Measurements from ENCODE around the gene SMG9. TPM values are rescaled to one million over a fixed set of nuclear protein-coding genes. Genes with fewer than 3 reads are reported as not detected.
A peak's percentile ranks its signal among the peaks of the same experiment; 100 is the strongest.

SMG9 gene, protein sequence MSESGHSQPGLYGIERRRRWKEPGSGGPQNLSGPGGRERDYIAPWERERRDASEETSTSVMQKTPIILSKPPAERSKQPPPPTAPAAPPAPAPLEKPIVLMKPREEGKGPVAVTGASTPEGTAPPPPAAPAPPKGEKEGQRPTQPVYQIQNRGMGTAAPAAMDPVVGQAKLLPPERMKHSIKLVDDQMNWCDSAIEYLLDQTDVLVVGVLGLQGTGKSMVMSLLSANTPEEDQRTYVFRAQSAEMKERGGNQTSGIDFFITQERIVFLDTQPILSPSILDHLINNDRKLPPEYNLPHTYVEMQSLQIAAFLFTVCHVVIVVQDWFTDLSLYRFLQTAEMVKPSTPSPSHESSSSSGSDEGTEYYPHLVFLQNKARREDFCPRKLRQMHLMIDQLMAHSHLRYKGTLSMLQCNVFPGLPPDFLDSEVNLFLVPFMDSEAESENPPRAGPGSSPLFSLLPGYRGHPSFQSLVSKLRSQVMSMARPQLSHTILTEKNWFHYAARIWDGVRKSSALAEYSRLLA
- total RNA-seq (2021; ENCODE audit: unreplicated experiment) (49.9 TPM), Bru-seq, nascent RNA (percentile 80 among the genes with signal in this experiment), BruChase-seq, experiment 1, labeled RNA remaining after a 2-hour chase (percentile 82 among the genes with signal in this experiment), BruChase-seq, experiment 2, labeled RNA remaining after a 6-hour chase (percentile 75 among the genes with signal in this experiment)
- 37.6 TPM for polyA plus RNA-seq (2012; ENCODE audit: insufficient read length)
- long read RNA-seq, full-length matches to known transcripts, result 3 of 25 reads
- long read RNA-seq, partial matches to known transcripts, result 12 of 25 reads
- long read RNA-seq, other reads (novel, unspliced or antisense), result 10 of 25 reads

DNA sequence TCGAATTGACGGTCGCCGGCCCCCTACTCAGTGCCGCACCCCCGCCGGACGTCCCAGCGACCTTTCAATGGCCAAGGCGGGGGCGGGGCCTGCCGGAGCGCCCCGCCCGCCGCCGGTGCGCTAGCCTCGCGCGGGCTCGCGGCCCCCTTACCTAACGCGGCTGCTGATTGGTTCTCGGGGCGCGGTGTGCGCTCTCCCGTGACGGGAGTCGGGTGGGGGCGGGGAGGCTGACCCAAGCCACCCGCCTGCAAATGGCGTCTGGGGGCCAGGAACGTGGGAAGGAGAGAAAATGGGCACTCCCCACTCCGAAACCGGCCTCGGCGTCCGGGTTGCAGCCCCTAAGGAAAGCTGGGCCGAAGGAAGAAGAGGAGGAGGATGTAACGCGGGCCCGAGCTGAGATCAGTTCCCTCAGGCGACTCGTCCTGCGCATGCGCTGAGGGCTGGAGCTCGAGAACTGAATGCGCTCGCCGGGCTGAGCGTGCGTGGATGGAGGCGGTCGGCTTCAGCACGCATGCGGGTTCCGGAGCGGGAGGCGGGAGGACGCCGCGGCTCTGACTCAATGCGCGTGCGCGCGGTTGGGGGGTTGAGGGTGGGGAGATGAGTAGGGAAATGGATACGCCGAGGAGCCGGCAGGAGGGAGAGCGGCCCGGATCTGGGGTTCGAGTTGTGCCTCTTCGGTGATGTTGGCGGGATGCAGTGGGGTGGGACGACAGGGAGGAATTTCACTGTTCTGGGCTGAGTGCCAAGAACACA lies at the start of gene SMG9:
TSS of gene SMG9 (minus strand) at position 460 of the 753 bp plus-strand sequence. CDS start 4,221 bp downstream, outside the sequence.
- intact Hi-C loops (cut with micrococcal nuclease; ENCODE audit: unreplicated experiment) (no loop called here), in situ Hi-C loops (cut with HindIII; ENCODE audit: low pct_unique_long_range_greater_than_20kb, low sequenced_read_pairs) (no loop called here)
- DNase-seq (ENCODE audit: low read depth, low spot score) (peak; percentile 76), ATAC-seq (peak; percentile 91)
- Histone ChIP-seq H3K27me3 (ENCODE audit: control insufficient read depth, insufficient read depth, low read length) (no peaks in the 10 kb centered on the region), H3K9me3 (ENCODE audit: control insufficient read depth, insufficient read depth, low read depth, low read length) (no peaks in the 10 kb centered on the region), H3K27ac (ENCODE audit: low read length) (peak within 1 kb of the TSS; percentile 88), H3K4me3 (ENCODE audit: low read depth in 2 of 2, low read length in 2 of 2) (peak within 1 kb of the TSS; percentile 85 to 86), H3K4me1 (ENCODE audit: control insufficient read depth, insufficient read depth, low read length) (peaks cover 26% of the 10 kb centered on the region), H3K36me3 (ENCODE audit: control insufficient read depth, insufficient read depth, low read length) (peaks cover 1% of the 10 kb centered on the region)
- BruUV-seq (replicated peaks), result no TSS peak
- TF ChIP-seq, protein P1, sequence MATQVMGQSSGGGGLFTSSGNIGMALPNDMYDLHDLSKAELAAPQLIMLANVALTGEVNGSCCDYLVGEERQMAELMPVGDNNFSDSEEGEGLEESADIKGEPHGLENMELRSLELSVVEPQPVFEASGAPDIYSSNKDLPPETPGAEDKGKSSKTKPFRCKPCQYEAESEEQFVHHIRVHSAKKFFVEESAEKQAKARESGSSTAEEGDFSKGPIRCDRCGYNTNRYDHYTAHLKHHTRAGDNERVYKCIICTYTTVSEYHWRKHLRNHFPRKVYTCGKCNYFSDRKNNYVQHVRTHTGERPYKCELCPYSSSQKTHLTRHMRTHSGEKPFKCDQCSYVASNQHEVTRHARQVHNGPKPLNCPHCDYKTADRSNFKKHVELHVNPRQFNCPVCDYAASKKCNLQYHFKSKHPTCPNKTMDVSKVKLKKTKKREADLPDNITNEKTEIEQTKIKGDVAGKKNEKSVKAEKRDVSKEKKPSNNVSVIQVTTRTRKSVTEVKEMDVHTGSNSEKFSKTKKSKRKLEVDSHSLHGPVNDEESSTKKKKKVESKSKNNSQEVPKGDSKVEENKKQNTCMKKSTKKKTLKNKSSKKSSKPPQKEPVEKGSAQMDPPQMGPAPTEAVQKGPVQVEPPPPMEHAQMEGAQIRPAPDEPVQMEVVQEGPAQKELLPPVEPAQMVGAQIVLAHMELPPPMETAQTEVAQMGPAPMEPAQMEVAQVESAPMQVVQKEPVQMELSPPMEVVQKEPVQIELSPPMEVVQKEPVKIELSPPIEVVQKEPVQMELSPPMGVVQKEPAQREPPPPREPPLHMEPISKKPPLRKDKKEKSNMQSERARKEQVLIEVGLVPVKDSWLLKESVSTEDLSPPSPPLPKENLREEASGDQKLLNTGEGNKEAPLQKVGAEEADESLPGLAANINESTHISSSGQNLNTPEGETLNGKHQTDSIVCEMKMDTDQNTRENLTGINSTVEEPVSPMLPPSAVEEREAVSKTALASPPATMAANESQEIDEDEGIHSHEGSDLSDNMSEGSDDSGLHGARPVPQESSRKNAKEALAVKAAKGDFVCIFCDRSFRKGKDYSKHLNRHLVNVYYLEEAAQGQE (IDR thresholded peaks at IDR 0.05; ENCODE audit: insufficient read depth in 1 of 2, low read depth in 2 of 2, low read length in 1 of 2), result peak in 1 of 2 experiments; percentile 32; a peak in 1 of 4 replicates
- TF ChIP-seq SIN3A (IDR thresholded peaks at IDR 0.05; ENCODE audit: borderline replicate concordance, insufficient read depth, low read depth, low read length) (no peak), POLR2AphosphoS5 (IDR thresholded peaks at IDR 0.05; ENCODE audit: low read depth, low read length) (peak; percentile 63)
- TF ChIP-seq, protein P2, sequence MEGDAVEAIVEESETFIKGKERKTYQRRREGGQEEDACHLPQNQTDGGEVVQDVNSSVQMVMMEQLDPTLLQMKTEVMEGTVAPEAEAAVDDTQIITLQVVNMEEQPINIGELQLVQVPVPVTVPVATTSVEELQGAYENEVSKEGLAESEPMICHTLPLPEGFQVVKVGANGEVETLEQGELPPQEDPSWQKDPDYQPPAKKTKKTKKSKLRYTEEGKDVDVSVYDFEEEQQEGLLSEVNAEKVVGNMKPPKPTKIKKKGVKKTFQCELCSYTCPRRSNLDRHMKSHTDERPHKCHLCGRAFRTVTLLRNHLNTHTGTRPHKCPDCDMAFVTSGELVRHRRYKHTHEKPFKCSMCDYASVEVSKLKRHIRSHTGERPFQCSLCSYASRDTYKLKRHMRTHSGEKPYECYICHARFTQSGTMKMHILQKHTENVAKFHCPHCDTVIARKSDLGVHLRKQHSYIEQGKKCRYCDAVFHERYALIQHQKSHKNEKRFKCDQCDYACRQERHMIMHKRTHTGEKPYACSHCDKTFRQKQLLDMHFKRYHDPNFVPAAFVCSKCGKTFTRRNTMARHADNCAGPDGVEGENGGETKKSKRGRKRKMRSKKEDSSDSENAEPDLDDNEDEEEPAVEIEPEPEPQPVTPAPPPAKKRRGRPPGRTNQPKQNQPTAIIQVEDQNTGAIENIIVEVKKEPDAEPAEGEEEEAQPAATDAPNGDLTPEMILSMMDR (IDR thresholded peaks at IDR 0.05), result no peak
- ChIA-PET POLR2A (no interaction called here), CTCF (interaction anchor here (0.9 kb wide), 1 partner anchor 30 kb away, joined by 5 read pairs; no protein-coding TSS in a partner anchor)

DNA sequence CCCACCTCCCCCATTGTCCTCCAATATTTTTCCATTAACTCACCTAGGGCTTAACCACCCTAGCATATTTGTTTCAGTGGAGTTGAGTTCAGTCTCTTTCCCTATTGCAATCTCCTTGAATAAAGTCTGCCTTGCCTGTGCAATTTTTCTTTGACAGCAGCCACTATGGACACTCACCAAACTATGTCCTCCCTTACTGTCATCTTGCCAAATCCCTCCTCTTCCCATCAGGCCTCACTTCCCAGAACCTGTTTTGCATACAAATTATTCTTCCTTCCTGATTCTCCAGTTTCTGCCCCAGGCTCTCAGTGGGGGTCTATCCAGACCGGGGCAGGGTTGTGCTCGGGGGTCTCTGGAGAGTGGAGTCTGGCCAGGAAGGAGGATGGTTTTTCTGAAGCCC lies 49.7 kb upstream of the SMG9 start:
- CTCF ChIA-PET, result no interaction called here
- TF ChIP-seq, protein P2 (IDR thresholded peaks at IDR 0.05), result no peak
- TF ChIP-seq, protein P1 (IDR thresholded peaks at IDR 0.05; ENCODE audit: insufficient read depth in 1 of 2, low read depth in 2 of 2, low read length in 1 of 2), result no peak
- in situ Hi-C loops (cut with HindIII; ENCODE audit: low pct_unique_long_range_greater_than_20kb, low sequenced_read_pairs), result no loop called here
- DNase-seq (ENCODE audit: low read depth, low spot score), result no peak
- no peaks in the 10 kb centered on the region for H3K9me3 ChIP-seq (ENCODE audit: control insufficient read depth, insufficient read depth, low read depth, low read length)
- POLR2A ChIA-PET, result no interaction called here
- no peaks in the 10 kb centered on the region for H3K36me3 ChIP-seq (ENCODE audit: control insufficient read depth, insufficient read depth, low read length)
- no TSS peak for BruUV-seq (replicated peaks)
- H3K4me1 ChIP-seq (ENCODE audit: control insufficient read depth, insufficient read depth, low read length), result no peaks in the 10 kb centered on the region
- no peak overlapping the region for H3K27ac ChIP-seq (ENCODE audit: low read length)
- no peak overlapping the region for H3K4me3 ChIP-seq (ENCODE audit: low read depth in 2 of 2, low read length in 2 of 2)
- intact Hi-C loops (cut with micrococcal nuclease; ENCODE audit: unreplicated experiment), result no loop called here
- no peak for ATAC-seq
- H3K27me3 ChIP-seq (ENCODE audit: control insufficient read depth, insufficient read depth, low read length), result no peaks in the 10 kb centered on the region
